ENCODE results near the gene MARCHF3.

DNA sequence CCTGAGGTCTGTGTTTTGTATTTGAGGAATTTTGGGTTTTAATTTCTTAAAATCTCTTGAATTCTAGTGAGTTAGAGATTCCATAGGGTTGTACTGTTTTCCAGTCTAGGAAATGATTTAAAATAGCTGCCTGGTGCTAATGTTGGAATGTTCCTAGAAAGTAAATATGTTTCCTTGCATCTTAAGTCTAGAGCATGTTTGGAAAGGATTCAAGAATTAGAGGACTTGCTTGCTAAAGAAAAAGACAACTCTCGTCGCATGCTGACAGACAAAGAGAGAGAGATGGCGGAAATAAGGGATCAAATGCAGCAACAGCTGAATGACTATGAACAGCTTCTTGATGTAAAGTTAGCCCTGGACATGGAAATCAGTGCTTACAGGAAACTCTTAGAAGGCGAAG is 211.6 kb downstream of the MARCHF3 start:
- TF ChIP-seq POLR2A (IDR thresholded peaks at IDR 0.05; ENCODE audit: low read length) (no peak), GATA1 (IDR thresholded peaks at IDR 0.05; ENCODE audit: low read depth, low read length) (no peak)

Measured in erythroblast (primary cell).